NCI-H1105 (cell line): ENCODE measurements around the gene PFDN1.

Source experiments
- DNase-seq: peaks from one replicate; lab custom pipeline; 2025; lab: John Stamatoyannopoulos, UW

The PFDN1 gene

GRCh38 chr5:140259500-140259899, 43.4 kb downstream of the PFDN1 start:
- DNase-seq = no peak

DNA sequence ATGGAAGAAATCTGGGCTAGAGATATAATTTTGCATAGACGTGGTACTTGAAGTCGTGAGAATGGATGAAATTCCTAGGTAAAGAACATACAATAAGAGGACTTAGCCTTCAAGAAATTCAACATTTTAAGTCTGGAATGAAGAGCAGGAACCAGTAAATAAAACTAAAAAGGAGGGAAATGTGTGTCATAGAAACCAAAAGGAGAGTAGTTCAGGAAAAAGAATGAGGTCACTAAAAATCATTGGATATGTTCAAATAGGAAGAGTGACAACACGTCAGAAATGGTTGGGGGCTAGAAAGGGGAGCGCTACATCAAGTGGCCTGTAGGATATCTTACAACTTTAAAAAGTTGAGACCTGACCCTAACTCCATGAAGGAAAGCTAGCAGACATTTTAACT, 44.0 kb downstream of the PFDN1 start:
- DNase-seq = no peak

GRCh38 chr5:140258016-140258415, 44.9 kb downstream of the PFDN1 start:
- DNase-seq = no peak

DNA sequence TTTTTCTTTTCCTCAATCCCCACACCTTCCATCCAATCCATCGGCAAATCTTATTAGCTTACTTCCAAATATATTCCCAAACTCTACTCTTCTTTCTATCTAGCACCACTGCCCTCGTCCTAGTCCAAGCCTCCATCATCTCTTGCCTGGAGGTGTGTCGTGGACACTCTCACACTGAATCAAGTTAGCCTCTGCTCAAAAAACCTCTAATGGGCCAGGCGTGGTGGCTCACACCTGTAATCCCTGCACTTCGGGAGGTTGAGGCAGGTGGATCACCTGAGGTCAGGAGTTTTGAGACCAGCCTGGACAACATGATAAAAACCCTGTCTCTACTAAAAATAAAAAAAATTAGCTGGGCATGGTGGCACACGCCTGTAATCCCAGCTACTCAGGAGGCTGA, 46.2 kb downstream of the PFDN1 start:
- no peak for DNase-seq

DNA sequence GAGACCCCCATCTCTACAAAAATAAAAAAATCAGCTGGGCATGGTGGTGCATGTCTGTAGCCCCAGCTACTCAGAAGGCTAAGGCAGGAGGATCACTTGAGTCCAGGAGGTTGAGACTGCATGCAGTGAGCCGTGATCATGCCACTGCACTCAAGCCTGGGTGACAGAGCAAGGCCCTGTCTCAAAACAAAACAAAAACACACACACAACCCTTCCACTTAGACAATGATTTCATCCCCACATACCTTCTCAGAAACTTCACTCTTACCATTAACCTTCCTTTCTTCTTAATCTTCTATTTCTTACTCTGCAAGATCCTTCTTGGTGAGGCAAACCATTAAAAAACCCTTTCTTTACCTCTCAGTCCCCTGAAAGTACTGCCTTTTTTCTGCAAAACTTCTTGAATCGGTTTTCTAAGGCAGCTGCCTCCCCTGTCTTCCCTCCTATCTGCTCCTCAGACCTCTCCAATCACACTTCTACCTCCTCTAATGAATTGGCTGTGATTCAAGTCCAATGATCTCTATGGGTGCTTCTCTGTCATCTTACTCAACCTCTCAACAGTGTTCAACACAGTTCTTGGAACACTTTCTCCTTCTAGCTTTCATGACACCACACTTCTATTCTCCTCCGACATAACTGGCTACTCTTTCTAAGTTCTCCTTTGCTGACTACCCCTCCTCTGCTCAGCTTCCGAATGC, 47.3 kb downstream of the PFDN1 start:
- DNase-seq = no peak

GRCh38 chr5:140253985-140254384, 48.9 kb downstream of the PFDN1 start:
- no peak for DNase-seq

DNA sequence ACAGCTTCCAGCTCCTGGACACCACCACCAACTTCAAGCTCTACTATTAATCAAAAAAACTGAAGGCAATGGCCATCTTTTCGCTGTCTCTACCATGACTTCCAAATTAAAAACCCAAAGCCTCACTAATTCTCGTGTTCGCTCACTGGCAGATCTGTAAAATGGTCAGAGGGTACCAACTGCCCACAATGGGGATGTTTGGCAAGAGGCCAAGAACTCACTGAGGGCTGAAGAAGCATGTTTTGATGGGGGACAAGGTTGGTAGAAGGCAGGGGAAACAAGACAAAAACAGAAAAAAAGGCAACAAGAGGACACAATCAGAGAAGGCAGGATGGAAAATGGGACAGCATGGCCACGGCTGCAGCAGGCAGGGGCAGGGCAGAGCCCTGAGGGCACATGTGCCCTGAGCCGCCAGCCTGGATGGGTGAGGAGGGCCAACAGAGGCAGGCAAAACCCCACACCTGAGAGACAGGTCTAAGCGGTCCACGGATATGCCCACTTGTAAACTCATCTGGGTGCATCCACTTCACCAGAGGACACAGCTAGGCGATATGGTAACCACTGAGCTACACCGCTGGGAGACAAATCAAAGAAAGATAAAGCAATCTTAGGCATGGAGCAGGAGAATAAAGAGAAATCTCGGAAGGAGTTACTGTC, 50.3 kb downstream of the PFDN1 start:
- DNase-seq = no peak

GRCh38 chr5:140251527-140251973, 51.4 kb downstream of the PFDN1 start:
- no peak for DNase-seq

DNA sequence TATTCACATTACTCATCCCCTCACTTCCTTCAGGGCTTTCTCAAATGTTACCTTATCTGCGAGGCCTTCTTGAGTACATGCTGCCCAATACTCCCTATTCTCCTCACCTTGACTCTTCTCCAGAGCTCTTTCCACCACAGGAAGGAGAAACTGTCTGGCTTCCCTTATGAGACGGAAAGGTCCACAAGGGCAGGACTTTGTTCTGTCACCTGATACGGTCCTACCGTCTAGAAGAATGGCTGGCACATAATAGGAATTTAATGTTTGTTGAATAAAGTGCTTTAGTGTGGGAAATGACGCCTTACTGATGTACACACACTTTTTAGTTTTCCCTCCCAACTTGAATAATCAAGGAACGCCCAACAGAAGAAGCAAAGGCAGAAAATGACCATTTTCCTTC, 52.5 kb downstream of the PFDN1 start:
- DNase-seq = no peak

DNA sequence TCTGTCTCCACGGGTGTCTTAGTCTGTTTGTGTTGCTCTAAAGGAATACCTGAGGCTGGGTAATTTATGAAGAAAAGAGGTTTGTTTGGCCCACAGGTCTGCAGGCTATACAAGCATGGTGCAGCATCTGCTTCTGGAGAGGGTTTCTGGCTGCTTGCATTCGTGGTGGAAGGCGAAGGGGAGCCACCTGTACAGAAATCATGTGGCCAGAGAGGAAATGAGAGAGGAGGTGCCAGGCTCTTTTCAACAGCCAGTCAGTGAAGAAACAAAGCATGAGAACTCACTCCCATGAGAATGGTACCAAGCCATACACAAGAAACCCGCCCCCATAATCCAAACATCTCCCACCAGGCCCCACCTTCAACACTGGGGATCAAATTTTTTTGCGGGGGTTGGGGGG, 53.4 kb downstream of the PFDN1 start:
- DNase-seq = no peak

GRCh38 chr5:140248414-140248813, 54.5 kb downstream of the PFDN1 start:
- DNase-seq = no peak

- no peak for DNase-seq
Measured at GRCh38 chr5:140246378-140247122, 56.4 kb downstream of the PFDN1 start.

DNA sequence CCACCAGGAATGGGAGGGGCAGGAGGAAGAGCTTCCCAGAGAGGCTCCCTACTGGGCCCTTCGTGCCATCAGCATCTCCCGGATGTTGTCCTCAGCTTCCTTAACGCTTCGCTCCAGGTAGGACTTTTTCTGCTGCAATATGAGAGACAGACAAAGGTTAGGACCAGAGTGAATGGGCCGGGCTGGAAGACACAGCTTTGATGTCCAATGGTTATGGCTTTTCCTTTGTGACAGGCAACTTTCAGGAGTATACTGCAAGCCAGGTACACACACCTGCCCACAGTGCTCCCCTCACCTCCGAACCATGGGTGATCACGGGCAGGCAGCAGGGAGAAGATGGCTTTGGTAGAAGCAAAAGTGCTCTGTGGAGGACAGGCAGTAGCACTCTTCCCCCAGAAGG, 57.0 kb downstream of the PFDN1 start:
- DNase-seq = no peak

DNA sequence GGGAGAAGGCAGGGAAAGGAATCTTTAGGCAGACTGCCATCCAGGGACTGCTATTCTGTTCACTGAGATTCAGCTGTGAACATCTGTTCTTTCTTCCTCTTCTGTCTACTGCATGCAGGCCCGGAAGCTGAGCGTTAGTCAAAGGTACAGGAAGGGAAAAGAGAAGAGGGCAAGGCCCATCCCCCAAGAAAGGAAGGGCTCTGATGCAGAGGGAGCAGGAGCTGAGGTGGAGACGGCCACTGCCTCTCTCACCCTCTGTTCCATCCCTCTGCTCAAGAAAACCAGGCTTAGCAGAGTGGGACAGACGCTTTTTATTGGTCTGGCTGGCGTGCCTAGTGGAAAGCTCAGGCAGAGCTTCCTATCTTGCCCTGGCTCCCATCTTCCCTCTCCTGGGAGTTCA, 57.6 kb downstream of the PFDN1 start:
- no peak for DNase-seq

DNA sequence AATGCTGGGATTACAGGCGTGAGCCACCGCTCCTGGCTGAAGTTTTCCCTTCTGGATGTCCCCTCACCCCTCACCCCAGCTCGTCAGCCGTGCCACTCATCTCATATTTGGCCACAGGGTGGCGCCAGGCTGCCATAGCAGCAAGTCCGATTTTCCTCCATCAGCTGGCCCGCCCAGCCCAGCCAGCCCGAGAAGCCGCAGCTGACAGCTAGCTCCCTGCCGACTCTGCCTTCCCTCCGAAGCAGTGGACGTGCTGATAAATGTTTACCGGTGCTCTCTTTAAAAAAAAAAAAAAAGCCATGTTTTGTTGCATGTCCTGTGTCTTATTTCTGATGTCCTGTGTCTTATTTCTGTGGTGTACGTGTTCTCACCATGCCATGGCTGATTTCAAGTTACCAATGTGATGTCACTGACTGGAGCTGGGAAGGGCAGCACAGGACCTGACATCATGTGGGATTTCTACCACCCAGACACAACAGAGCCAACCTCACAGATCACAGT, 58.3 kb downstream of the PFDN1 start:
- DNase-seq = peak; percentile 65

GRCh38 chr5:140243706-140244250, 59.1 kb downstream of the PFDN1 start:
- peak; percentile 88 for DNase-seq

GRCh38 chr5:140242890-140243585, 59.9 kb downstream of the PFDN1 start:
- peak; percentile 14 for DNase-seq

- no peak for DNase-seq
Measured at GRCh38 chr5:140242099-140242498, 60.8 kb downstream of the PFDN1 start.

GRCh38 chr5:140240987-140241706, 61.8 kb downstream of the PFDN1 start:
- peak; percentile 19 for DNase-seq

- DNase-seq = no peak
Measured at GRCh38 chr5:140239939-140240700, 62.8 kb downstream of the PFDN1 start.

DNA sequence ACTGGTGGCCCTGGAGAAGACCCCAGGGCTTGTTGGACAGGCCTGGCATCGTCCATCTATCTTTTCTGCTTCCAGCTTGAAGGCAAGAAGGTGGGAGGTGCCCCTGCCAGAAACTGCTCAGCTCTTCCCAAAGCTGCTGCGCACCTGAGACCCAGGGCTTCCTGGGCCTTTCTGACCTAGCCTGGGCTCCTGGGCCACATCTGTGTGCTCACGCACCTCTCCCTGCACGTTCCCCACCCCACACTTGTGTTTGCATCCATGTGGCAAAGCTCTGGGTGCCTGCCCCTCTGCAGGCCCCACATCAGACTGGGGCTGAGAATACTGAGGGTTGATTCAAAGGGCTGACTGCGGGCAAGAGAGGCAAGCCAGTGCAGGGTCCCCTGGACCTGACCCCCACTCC, 63.4 kb downstream of the PFDN1 start:
- no peak for DNase-seq
